Measurements from ENCODE around the gene SERPINA10.

Gene SERPINA10

GRCh38 chr14:94292872-94293577 lies at the start of gene SERPINA10:
Gene SERPINA10 (minus strand): TSS chr14:94293268. CDS start chr14:94290593, 2,675 bp downstream.
- DNase-seq (ENCODE audit: low spot score): no peak

DNA sequence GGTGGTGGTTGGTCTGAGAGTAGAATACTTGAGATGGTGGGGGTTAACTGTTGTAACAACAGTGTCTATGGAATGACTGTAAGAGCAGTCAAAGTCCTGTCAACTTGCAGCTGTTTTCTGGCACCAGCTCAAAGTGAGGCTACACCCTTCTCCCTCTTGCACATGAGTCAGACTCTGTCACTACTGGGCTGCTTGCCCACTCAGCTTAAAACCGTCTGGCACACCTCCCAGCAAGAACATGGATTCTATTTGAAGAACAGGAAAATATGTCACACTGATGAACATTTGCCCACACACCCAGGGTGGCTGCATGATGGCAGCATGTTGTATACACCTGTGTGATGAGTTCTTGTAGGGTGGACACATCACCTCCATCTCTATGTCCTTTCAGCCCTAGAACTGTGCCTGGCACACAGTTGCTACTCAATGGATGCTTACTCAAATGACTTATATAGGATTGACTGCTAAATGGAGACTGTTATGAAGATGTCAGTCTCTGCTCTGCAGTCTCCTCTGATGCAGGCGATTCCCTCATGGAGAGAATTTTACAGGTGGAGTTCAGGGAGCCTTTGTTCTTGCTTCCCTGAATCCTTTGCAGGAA lies 49.4 kb upstream of the SERPINA10 start:
- DNase-seq (ENCODE audit: low spot score): peak; percentile 86

GRCh38 chr14:94341656-94342333 lies 48.7 kb upstream of the SERPINA10 start:
- DNase-seq (ENCODE audit: low spot score): no peak

DNA sequence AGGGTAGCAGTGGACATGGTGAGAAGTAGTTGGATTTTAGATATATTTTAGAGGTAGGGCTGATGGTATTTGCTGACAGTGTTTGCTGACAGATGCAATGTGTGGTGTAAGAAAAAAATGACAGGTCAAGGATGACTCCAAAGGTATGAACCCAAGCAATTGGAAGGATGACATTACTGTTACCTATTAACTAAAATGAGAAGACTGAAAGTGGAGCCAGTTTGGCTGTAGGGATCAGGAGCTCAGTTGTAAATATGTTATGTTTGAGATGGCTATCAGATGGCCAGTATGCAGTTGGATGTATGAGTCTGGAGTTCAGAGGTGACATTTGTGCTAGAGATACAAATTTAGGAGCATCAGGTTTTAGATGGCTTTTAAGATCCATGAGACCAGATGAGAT lies 47.5 kb upstream of the SERPINA10 start:
- DNase-seq (ENCODE audit: low spot score): no peak

DNA sequence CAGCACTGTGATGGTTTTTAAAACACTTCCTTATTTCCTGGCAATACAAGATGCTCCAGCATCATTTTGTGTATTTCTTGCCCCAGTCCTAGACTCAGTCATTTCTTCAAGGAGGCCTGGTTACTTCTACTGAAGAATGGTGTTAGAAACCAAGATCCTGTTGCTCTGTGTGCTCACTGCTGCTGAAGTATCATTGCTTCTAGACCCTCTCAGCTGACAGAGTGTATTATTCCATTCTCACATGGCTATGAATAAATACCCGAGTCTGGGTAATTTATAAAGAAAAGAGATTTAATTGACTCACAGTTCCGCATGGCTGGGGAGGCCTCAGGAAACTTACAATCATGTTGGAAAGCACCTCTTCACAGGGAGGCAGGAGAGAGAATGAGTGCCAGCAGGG lies 45.0 kb upstream of the SERPINA10 start:
- DNase-seq (ENCODE audit: low spot score): no peak

GRCh38 chr14:94337274-94337673 lies 44.2 kb upstream of the SERPINA10 start:
- no peak for DNase-seq (ENCODE audit: low spot score)

GRCh38 chr14:94334872-94335271 lies 41.8 kb upstream of the SERPINA10 start:
- no peak for DNase-seq (ENCODE audit: low spot score)

DNA sequence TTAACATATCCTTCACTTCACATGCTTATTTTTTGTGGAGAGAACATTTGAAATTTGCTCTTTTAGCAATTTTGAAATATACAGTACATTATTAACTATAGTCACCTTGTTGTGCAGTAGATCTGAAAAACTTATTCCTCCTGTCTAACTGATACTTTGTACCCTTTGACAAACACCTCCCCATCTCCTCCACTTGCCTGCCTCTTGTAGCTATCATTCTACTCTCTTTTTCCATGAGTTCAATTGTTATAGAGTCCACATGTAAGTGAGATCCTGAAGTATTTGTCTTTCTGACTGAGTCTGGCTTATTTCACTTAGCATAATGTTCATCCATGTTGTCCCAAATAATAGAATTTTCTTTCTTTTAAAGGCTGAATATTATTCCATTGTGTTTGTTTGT lies 39.5 kb upstream of the SERPINA10 start:
- DNase-seq (ENCODE audit: low spot score): no peak

DNA sequence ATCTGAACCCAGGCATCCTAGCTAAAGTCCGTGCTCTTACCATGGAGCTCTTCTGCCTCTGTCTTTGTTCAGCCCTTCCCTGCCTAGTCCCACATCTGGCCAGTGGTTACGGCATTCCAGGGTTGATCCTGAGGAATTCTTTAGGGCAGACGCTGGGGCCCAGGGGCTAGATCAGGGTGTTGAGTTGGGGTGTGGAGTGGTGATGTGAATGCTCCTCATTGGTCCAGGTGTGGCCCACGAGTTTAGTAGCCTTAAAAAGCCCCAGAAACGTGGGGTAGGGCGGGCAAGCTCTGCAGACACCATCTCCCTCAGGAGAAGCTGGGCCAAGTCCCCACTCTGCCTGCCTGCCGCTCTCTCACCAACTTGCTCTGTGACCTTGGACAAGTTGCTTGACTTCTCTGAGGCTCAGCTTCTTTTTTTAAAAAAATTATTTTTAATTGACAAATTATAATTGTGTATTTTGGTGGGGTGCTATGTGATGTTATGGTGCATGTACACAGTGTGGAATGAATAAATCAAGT lies 39.1 kb upstream of the SERPINA10 start:
- DNase-seq (ENCODE audit: low spot score): no peak

- no peak for DNase-seq (ENCODE audit: low spot score)
Measured at GRCh38 chr14:94331462-94331861, 38.4 kb upstream of the SERPINA10 start.

DNA sequence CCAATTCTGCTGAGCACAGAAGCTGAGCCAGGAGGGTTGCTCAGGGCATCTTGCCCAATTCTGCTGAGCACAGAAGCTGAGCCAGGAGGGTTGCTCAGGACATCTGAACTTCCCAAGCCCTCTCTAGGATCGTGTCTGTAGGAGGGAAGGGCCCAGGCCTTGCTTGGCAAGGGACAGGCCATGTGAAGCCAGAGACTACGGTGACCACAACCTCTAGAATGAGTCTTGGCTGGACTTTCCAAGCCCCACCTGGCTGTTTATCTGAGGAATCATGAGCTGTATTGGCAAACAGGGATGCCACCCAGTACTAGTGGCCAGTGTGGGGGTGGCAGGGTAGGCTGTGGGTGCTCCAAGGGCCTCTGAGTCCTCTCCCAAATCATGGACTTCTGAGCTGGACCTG lies 37.8 kb upstream of the SERPINA10 start:
- DNase-seq (ENCODE audit: low spot score): no peak

GRCh38 chr14:94330432-94330831 lies 37.4 kb upstream of the SERPINA10 start:
- no peak for DNase-seq (ENCODE audit: low spot score)

- no peak for DNase-seq (ENCODE audit: low spot score)
Measured at GRCh38 chr14:94329857-94330256, 36.8 kb upstream of the SERPINA10 start.

DNA sequence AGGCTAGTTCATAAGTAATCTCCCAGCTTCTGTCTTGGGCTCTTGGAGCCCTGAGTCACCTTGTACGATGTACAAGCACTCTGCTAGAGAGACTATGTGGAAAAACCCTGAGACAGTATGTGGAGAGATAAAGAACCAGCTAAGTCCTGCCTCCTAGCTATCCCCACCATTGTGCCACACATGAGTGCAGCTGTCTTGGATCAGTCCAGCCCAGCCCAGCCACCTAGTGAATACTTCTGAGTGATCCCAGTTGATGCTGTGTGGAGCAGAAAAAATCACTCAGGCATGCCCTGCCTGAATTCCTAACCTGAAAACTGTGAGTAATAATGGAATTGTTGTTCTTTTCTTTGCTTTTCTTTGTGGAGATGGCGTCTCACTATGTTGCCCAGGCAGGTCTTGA lies 35.1 kb upstream of the SERPINA10 start:
- DNase-seq (ENCODE audit: low spot score): no peak

DNA sequence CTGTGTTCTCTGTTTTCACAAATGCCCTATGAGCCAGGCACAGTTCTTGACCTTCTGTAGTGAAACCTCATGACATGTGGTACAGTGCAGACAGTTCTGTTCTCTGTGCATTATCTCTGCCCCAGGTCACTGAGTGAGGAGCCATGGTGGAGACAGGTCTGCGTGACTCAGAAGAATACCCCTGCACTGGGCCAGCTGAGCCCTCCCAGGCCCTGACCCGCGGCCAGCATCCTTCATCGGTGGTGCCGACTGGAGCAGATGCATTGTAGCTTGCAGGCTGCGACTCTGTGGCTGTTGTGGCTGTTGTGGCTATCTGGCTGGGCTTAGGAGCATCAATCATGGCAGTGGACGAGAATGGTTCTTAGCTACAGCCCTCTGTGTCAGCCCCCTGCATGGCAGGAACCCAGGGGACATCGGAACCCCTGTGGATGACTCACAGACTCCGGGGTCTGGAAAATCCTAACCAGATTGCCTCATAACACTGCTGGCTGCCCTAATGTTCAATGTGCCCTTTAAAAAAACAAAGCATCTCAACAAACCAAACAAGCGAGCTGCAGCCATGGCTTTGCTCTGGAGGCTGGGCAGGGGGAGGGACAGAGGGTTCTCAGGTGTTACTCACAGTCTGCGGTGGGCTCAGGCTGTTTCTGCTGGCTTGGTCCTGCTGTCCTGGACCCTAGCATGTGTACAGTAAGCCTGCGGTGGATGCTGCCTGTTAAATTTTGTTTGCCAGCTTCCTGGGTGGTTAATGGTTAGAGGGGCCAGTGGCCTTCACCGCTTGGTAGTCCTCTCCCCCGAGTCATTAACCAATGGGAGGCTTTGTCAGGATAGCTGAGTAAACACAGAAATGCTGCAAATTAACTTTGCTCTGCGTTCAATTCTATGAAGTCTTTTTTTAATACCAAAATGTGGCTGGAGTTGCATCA lies 29.8 kb upstream of the SERPINA10 start, which contains the start of gene SERPINA6:
Gene SERPINA6, minus strand, starts transcription at position 689 of the 923 bp plus-strand sequence. CDS start 8,688 bp downstream, outside the sequence.
- no peak for DNase-seq (ENCODE audit: low spot score)

DNA sequence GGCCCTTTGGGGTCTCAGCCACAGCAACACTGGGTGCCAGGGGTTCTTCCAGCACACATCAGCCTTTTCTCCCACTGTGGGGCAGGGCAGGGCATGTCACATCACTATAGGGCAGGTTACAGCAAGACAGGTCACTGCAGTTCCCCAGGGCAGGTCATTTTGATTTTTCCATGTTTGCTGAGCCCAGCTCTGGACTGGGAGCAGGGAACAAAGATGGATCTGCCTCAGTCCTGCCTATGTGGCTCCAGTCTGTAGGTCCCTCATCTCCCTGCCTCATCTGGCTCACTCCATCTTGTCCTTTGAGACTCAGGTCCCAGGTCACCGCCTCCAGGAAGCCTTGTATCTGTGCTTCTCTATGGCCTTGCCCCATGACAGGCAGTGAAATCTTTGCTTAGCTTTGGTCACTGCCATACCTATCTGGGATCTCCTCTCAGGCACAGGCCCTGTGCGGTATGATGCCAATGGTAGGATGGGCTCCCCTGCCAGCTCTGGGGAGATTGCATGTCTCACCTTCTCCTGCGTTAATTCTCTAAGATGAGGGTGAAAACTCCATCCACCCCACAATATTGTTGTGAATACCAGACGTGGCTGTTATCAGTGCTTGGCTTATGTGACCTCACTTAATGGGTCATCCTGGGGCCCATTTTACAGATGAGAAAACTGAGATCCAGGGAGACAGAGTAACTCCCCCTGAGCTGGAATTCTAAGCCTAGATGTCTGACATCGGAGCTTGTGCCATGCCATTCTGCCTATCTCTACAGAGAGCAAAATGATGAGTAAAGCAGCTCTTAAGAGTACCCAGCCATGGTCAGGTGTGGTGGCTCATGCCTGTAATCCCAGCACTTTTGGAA lies 28.6 kb upstream of the SERPINA10 start:
- DNase-seq (ENCODE audit: low spot score): no peak

- peak; percentile 53 for DNase-seq (ENCODE audit: low spot score)
Measured at GRCh38 chr14:94320243-94320642, 27.2 kb upstream of the SERPINA10 start.

GRCh38 chr14:94317259-94317658 lies 24.2 kb upstream of the SERPINA10 start:
- no peak for DNase-seq (ENCODE audit: low spot score)

- no peak for DNase-seq (ENCODE audit: low spot score)
Measured at GRCh38 chr14:94316692-94317091, 23.6 kb upstream of the SERPINA10 start.

GRCh38 chr14:94314890-94315289 lies 21.8 kb upstream of the SERPINA10 start:
- DNase-seq (ENCODE audit: low spot score): no peak
